HepG2 (cell line): ENCODE measurements around the gene STYXL1. TPM values are rescaled to one million over a fixed set of nuclear protein-coding genes. Genes with fewer than 3 reads are reported as not detected.

ENCODE experiments used
- polyA plus RNA-seq, 8 experiments: library from polyadenylated mRNA; depleted of rRNA in 3 of 8; stranded (reverse) in 7 of 8; unstranded in 1 of 8; fragments of >200 nt; fragmentation: Illumina TruSeq in 4 of 8; extraction: Trizol in 4 of 8; gene quantifications; 2 replicates each; pipeline versions ENCODE4 v1.2.1 to v1.2.3, GENCODE V29; 2011 to 2016; ENCODE audit warnings: low read depth in 4 of 8, missing spikeins in 1 of 8, mixed read lengths in 1 of 8; ENCODE audit not compliant: insufficient read depth in 1 of 8
- small RNA-seq, 3 experiments: library from RNA; depleted of rRNA; stranded (forward); fragments of <200 nt; gene quantifications; one replicate each; pipeline ENCODE3, GENCODE V24; 2012; ENCODE audit warnings: low read depth in 2 of 3, low replicate concordance in 1 of 3; ENCODE audit not compliant: insufficient read length in 3 of 3, insufficient read depth in 2 of 3
- total RNA-seq, 5 experiments: library from RNA; depleted of rRNA; stranded (reverse); fragments of >200 nt; fragmentation: Illumina TruSeq; extraction: Trizol; gene quantifications; 2 replicates each; pipeline ENCODE4 v1.2.3, GENCODE V29; 2016; ENCODE audit warnings: low read depth in 1 of 5

STYXL1 gene
- total and polyA plus RNA-seq, 2 of the 13 experiments (the other 11 are each of a cell fraction or from before 2014, with no cell fraction given), result 23.9 to 38.3 TPM

Small RNA genes lying within 50 kb of the gene (small RNA-seq; reads per million reads assigned to genes)
- 0 reads per million in 3 experiments for gene RNU6-863P

Other genes starting within 250 kb of the STYXL1 start
- gene CCL24, start 234.2 kb downstream of the STYXL1 start, total RNA-seq (2016; rRNA removed; fragmentation: Illumina TruSeq; extraction: Trizol), result not detected in 2 replicates
- not detected in 2 replicates for gene CCL24, start 234.2 kb downstream of the STYXL1 start, polyA plus RNA-seq (2011; rRNA removed)
- gene RHBDD2, start 169.0 kb downstream of the STYXL1 start, total RNA-seq (2016; rRNA removed; fragmentation: Illumina TruSeq; extraction: Trizol), result 14.9 and 23.1 TPM in 2 replicates
- gene RHBDD2, start 169.0 kb downstream of the STYXL1 start, polyA plus RNA-seq (2011; rRNA removed), result 26.4 and 41.1 TPM in 2 replicates
- 115 and 266 TPM in 2 replicates for gene POR, start 132.8 kb downstream of the STYXL1 start, total RNA-seq (2016; rRNA removed; fragmentation: Illumina TruSeq; extraction: Trizol)
- gene POR, start 132.8 kb downstream of the STYXL1 start, polyA plus RNA-seq (2011; rRNA removed), result 145 and 208 TPM in 2 replicates
- 22.9 and 40.3 TPM in 2 replicates for gene TMEM120A, start 53.4 kb downstream of the STYXL1 start, total RNA-seq (2016; rRNA removed; fragmentation: Illumina TruSeq; extraction: Trizol)
- gene TMEM120A, start 53.4 kb downstream of the STYXL1 start, polyA plus RNA-seq (2011; rRNA removed), result 102 and 116 TPM in 2 replicates
- 90.3 and 107 TPM in 2 replicates for gene MDH2, start 106 bp upstream of the STYXL1 start, total RNA-seq (2016; rRNA removed; fragmentation: Illumina TruSeq; extraction: Trizol)
- 81.4 and 90.1 TPM in 2 replicates for gene MDH2, start 106 bp upstream of the STYXL1 start, polyA plus RNA-seq (2011; rRNA removed)
- 0.11 and 0.13 TPM in 2 replicates for gene SRRM3, start 153.9 kb upstream of the STYXL1 start, total RNA-seq (2016; rRNA removed; fragmentation: Illumina TruSeq; extraction: Trizol)
- gene SRRM3, start 153.9 kb upstream of the STYXL1 start, polyA plus RNA-seq (2011; rRNA removed), result 0.54 and 0.59 TPM in 2 replicates